Sigmoid colon (tissue), 4 donors: ENCODE measurements around the gene TTC4.

Experiments used
- EP300 ChIP-seq, 4 donors: sonication (generic); formaldehyde crosslinking; IDR thresholded peaks; one replicate each; pipeline ENCODE4 v1.6.1; 2017; ENCODE audit warnings: antibody characterized with exemption in 4 of 4
- POLR2A ChIP-seq, 2 donors: fragments of 450-650 bp; IDR thresholded peaks; one replicate each; pipeline ENCODE4 v1.6.1; 2016; ENCODE audit warnings: antibody characterized with exemption in 2 of 2, mild to moderate bottlenecking in 2 of 2, moderate library complexity in 2 of 2
- POLR2AphosphoS5 ChIP-seq, 4 donors: sonication (generic); formaldehyde crosslinking; IDR thresholded peaks; one replicate each; pipeline ENCODE4 v1.6.1; 2017; ENCODE audit warnings: antibody characterized with exemption in 4 of 4
- TF ChIP-seq, protein P1 (sequence below), 4 experiments: fragments of 450-650 bp in 3 of 4; fragments of 200-600 bp in 1 of 4; IDR thresholded peaks; one replicate each; pipeline ENCODE4 v1.5.1; 2016 to 2019; ENCODE audit warnings: antibody characterized with exemption in 4 of 4, mild to moderate bottlenecking in 3 of 4, moderate library complexity in 2 of 4

DNA sequence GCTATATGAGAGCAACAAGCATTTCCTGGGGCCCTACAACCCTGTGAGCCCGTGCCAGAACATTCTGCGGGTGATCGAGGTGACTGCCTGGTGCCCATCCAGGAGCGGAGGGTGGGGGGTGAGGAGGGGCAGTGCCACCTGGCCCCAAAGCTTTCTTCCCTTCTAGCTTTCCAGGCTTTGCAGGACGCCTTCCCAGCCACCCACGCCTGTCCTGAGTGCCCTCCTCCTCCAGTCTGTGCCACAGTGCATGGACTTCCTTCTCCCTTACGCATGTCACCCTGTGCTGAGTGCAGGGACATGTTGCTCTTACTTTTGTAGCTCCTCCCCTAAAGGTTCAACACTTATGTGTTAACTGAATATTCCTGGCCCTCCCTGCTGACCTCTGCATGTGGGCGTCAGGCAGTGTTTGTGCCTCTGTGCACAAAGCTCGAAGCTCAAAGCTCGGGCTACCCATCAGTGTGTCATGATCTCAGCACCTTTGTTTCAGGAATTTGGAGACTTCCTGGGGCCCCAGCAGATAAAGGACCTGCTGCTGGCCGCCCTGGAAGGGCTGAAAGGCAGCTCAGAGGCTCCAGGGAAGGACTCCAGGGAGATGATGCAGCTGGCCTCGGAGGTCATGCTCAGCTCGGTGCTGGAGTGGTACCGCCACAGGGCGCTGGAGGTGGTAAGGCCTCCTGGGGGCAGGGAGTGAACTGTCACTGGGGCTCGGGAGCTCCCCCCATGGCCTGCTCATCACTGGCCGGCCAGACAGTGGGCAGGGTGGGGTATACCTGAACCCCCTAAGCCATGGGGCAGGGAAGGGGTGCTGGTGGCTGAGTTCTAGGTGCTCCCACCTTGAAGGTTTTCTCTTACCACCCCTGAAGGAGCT is 36.7 kb upstream of the TTC4 start:
- TF ChIP-seq, protein P1, sequence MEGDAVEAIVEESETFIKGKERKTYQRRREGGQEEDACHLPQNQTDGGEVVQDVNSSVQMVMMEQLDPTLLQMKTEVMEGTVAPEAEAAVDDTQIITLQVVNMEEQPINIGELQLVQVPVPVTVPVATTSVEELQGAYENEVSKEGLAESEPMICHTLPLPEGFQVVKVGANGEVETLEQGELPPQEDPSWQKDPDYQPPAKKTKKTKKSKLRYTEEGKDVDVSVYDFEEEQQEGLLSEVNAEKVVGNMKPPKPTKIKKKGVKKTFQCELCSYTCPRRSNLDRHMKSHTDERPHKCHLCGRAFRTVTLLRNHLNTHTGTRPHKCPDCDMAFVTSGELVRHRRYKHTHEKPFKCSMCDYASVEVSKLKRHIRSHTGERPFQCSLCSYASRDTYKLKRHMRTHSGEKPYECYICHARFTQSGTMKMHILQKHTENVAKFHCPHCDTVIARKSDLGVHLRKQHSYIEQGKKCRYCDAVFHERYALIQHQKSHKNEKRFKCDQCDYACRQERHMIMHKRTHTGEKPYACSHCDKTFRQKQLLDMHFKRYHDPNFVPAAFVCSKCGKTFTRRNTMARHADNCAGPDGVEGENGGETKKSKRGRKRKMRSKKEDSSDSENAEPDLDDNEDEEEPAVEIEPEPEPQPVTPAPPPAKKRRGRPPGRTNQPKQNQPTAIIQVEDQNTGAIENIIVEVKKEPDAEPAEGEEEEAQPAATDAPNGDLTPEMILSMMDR (IDR thresholded peaks at IDR 0.05) = no peak
- TF ChIP-seq EP300 (IDR thresholded peaks at IDR 0.05) (no peak), POLR2A (IDR thresholded peaks at IDR 0.05) (no peak), POLR2AphosphoS5 (IDR thresholded peaks at IDR 0.05) (no peak)
